ENCODE results near the gene SPINK4.

DNA sequence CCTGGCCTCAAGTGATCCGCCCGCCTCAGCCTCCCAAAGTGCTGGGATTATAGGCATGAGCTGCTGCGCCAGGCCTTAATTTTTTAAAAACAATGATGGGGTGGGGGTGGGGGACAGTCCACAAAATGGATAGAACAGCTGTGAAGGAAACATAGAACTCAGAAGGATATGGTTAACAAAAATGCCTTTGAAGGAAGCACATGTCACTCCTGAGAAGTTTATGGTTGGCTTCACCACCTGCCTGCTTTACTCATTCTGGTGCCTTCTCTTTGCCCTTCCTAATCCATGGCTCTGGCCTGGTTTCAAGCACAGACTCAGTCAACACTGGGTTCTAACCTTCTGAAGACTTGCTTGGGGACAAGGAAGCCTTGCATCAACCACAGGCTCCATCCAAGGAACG is 14.2 kb downstream of the SPINK4 start:
- TF ChIP-seq, protein P1, sequence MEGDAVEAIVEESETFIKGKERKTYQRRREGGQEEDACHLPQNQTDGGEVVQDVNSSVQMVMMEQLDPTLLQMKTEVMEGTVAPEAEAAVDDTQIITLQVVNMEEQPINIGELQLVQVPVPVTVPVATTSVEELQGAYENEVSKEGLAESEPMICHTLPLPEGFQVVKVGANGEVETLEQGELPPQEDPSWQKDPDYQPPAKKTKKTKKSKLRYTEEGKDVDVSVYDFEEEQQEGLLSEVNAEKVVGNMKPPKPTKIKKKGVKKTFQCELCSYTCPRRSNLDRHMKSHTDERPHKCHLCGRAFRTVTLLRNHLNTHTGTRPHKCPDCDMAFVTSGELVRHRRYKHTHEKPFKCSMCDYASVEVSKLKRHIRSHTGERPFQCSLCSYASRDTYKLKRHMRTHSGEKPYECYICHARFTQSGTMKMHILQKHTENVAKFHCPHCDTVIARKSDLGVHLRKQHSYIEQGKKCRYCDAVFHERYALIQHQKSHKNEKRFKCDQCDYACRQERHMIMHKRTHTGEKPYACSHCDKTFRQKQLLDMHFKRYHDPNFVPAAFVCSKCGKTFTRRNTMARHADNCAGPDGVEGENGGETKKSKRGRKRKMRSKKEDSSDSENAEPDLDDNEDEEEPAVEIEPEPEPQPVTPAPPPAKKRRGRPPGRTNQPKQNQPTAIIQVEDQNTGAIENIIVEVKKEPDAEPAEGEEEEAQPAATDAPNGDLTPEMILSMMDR (conservative IDR thresholded peaks at IDR 0.05 in 1 of 2, IDR thresholded peaks at IDR 0.05 in 1 of 2; ENCODE audit: extremely low read depth in 1 of 2, insufficient read depth in 1 of 2, low read depth in 1 of 2, low read length in 2 of 2) = no peak
- no peak for TF ChIP-seq EZH2 (IDR thresholded peaks at IDR 0.05; ENCODE audit: borderline replicate concordance, low read length)
